HepG2 (cell line): ENCODE measurements around the gene RBM47. TPM values are rescaled to one million over a fixed set of nuclear protein-coding genes. Genes with fewer than 3 reads are reported as not detected.

Source experiments
- ATAC-seq: fragments of 200-7000 bp; cut with Tn5 transposase; 3 replicates; pipeline ENCODE4 v1.9.1; 2020; ENCODE audit warnings: mild to moderate bottlenecking, moderate library complexity
- BruUV-seq: library from RNA; stranded (reverse); fragments of 400-500 nt; replicated peaks from 2 replicates; lab custom pipeline; 2021; lab: Mats Ljungman, UMichigan
- CTCF ChIA-PET: fragments of 300-600 bp; formaldehyde crosslinking; extraction: SDS; loops from one replicate; lab custom pipeline; 2021; ENCODE audit warnings: low total read pairs, inconsistent platforms, low intra/inter-chr PET ratio; lab: Yijun Ruan, JAX
- POLR2A ChIA-PET: fragments of 350-600 bp; sonication (Branson Sonifier 250); formaldehyde crosslinking; loops from one replicate; lab custom pipeline; 2020; ENCODE audit warnings: antibody characterized with exemption, inconsistent platforms; lab: Yijun Ruan, JAX
- DNase-seq: peaks from one replicate; pipeline ENCODE4 v3.0.0-alpha.2; 2015; ENCODE audit warnings: low spot score
- FAIRE-seq: peaks from 3 replicates; lab custom pipeline; 2011; peaks lifted over from hg19 to GRCh38; lab: Jason Lieb, UNC
- H2AFZ ChIP-seq: one replicate; pipeline ENCODE4 v1.6.1; 2011; ENCODE audit warnings: low read length, inconsistent platforms
- H3K27ac ChIP-seq: fragments of 300-600 bp; 3 replicates; pipeline ENCODE4 v1.8.0; 2011; ENCODE audit warnings: mixed run types, mild to moderate bottlenecking, mixed read lengths, low read length, inconsistent platforms; ENCODE audit not compliant: insufficient read depth; ENCODE audit errors: extremely low read length
- H3K27me3 ChIP-seq, 2 experiments: fragments of 200-600 bp in 1 of 2; 2 replicates in 1 of 2; 3 replicates in 1 of 2; pipeline versions ENCODE4 v1.6.0 to v1.8.0; 2011; ENCODE audit warnings: low read length in 2 of 2, mild to moderate bottlenecking in 2 of 2, moderate library complexity in 2 of 2, inconsistent platforms in 1 of 2; ENCODE audit not compliant: insufficient read depth in 2 of 2, control insufficient read depth in 1 of 2
- H3K36me3 ChIP-seq, 2 experiments: fragments of 200-600 bp in 1 of 2; replicated peaks in 1 of 2; 2 replicates in 1 of 2; 3 replicates in 1 of 2; pipeline versions ENCODE4 v1.5.1 to v1.8.0; 2011; ENCODE audit warnings: low read length in 2 of 2, inconsistent platforms in 1 of 2; ENCODE audit not compliant: insufficient read depth in 2 of 2, control insufficient read depth in 1 of 2
- H3K4me1 ChIP-seq: 2 replicates; pipeline ENCODE4 v1.5.1; 2012; ENCODE audit warnings: low read length, inconsistent platforms; ENCODE audit not compliant: insufficient read depth
- H3K4me2 ChIP-seq: 2 replicates; pipeline ENCODE4 v1.6.0; 2011; ENCODE audit warnings: low read depth, low read length, inconsistent platforms
- H3K4me3 ChIP-seq, 3 experiments: fragments of 200-600 bp in 1 of 3; sonication (generic), shearing (Covaris generic) in 1 of 3; replicated peaks in 1 of 3; 2 replicates each; pipeline ENCODE4 v1.5.1; 2011 to 2016; ENCODE audit warnings: low read length in 3 of 3, inconsistent platforms in 2 of 3, low read depth in 2 of 3, mild to moderate bottlenecking in 2 of 3, control low read depth in 1 of 3, mixed read lengths in 1 of 3; ENCODE audit not compliant: insufficient read depth in 1 of 3
- H3K79me2 ChIP-seq: one replicate; pipeline ENCODE4 v1.6.1; 2011; ENCODE audit warnings: low read length, inconsistent platforms; ENCODE audit not compliant: insufficient read depth
- H3K9ac ChIP-seq: 2 replicates; pipeline ENCODE4 v1.6.0; 2011; ENCODE audit warnings: mild to moderate bottlenecking, low read depth, low read length, inconsistent platforms; ENCODE audit not compliant: insufficient read depth
- H3K9me3 ChIP-seq: 2 replicates; pipeline ENCODE4 v1.5.1; 2012; ENCODE audit warnings: mild to moderate bottlenecking, low read length
- H4K20me1 ChIP-seq: 2 replicates; pipeline ENCODE4 v1.6.0; 2011; ENCODE audit warnings: inconsistent platforms, mild to moderate bottlenecking, low read length, moderate library complexity; ENCODE audit not compliant: insufficient read depth
- EEA1 ChIP-seq: sonication (generic); formaldehyde crosslinking; IDR thresholded peaks from 2 replicates; pipeline ENCODE4 v1.5.1; 2020; ENCODE audit warnings: mild to moderate bottlenecking, missing genetic modification reagents, borderline replicate concordance
- KLF15 ChIP-seq: sonication (generic); formaldehyde crosslinking; IDR thresholded peaks from 2 replicates; pipeline ENCODE4 v1.8.1; 2023; ENCODE audit warnings: borderline replicate concordance, mild to moderate bottlenecking, inconsistent platforms, missing genetic modification reagents, mixed read lengths
- MED13 ChIP-seq: sonication (generic); formaldehyde crosslinking; IDR thresholded peaks from 2 replicates; pipeline ENCODE4 v1.5.0; 2020; ENCODE audit warnings: missing genetic modification reagents
- MIER2 ChIP-seq: IDR thresholded peaks from 2 replicates; pipeline ENCODE4 v1.6.1; 2016; ENCODE audit warnings: missing biosample characterization, missing genetic modification reagents
- MZF1 ChIP-seq: sonication (generic); formaldehyde crosslinking; IDR thresholded peaks from 2 replicates; pipeline ENCODE4 v1.8.1; 2023; ENCODE audit warnings: mild to moderate bottlenecking, missing genetic modification reagents, borderline replicate concordance
- XRCC5 ChIP-seq: fragments of 200-400 bp; formaldehyde crosslinking; optimal IDR thresholded peaks from 2 replicates; pipeline ENCODE3; 2017; ENCODE audit warnings: mild to moderate bottlenecking, low read length
- ZBTB3 ChIP-seq: sonication (generic); formaldehyde crosslinking; IDR thresholded peaks from 2 replicates; pipeline ENCODE4 v1.4.0; 2020; ENCODE audit warnings: low read depth, mild to moderate bottlenecking, moderate library complexity, missing genetic modification reagents, borderline replicate concordance
- ZNF124 ChIP-seq: sonication (generic); formaldehyde crosslinking; IDR thresholded peaks from 2 replicates; pipeline ENCODE4 v1.4.0; 2020; ENCODE audit warnings: missing genetic modification reagents
- ZNF280B ChIP-seq: sonication (generic); formaldehyde crosslinking; IDR thresholded peaks from 2 replicates; pipeline ENCODE4 v1.5.0; 2020; ENCODE audit warnings: missing genetic modification reagents, mild to moderate bottlenecking, borderline replicate concordance
- ZNF318 ChIP-seq: sonication (generic); formaldehyde crosslinking; IDR thresholded peaks from 2 replicates; pipeline ENCODE4 v1.4.0; 2020; ENCODE audit warnings: mild to moderate bottlenecking, missing genetic modification reagents
- ZNF552 ChIP-seq: sonication (generic); formaldehyde crosslinking; IDR thresholded peaks from 2 replicates; pipeline ENCODE4 v1.9.0; 2022; ENCODE audit warnings: missing genetic modification reagents, mild to moderate bottlenecking, borderline replicate concordance
- ZNF615 ChIP-seq: sonication (generic); formaldehyde crosslinking; IDR thresholded peaks from 2 replicates; pipeline ENCODE4 v1.5.0; 2020; ENCODE audit warnings: mild to moderate bottlenecking, missing genetic modification reagents, borderline replicate concordance
- ZNF629 ChIP-seq: sonication (generic); formaldehyde crosslinking; conservative IDR thresholded peaks from 2 replicates; pipeline ENCODE4 v1.5.0; 2020; ENCODE audit warnings: missing genetic modification reagents
- WGBS: methylation state at CpG from one replicate; pipeline ENCODE4 v1.1.6; 2017; ENCODE audit warnings: low lambda C conversion rate; 5-methylcytosine and 5-hydroxymethylcytosine counted together
- in situ Hi-C: cut with HindIII; loops from 2 replicates; pipeline ENCODE4 v1.10.0; 2017; ENCODE audit warnings: low pct_unique_long_range_greater_than_20kb; ENCODE audit not compliant: extremely low pct_ligation_motif_present
- intact Hi-C: fragments of 100-400 bp; cut with micrococcal nuclease; formaldehyde crosslinking; loops from one replicate; pipeline ENCODE4 v1.10.0; 2022; ENCODE audit not compliant: unreplicated experiment
- polyA plus RNA-seq, 8 experiments: library from polyadenylated mRNA; depleted of rRNA in 3 of 8; stranded (reverse) in 7 of 8; unstranded in 1 of 8; fragments of >200 nt; fragmentation: Illumina TruSeq in 4 of 8; extraction: Trizol in 4 of 8; gene quantifications; 2 replicates each; pipeline versions ENCODE4 v1.2.1 to v1.2.3, GENCODE V29; 2011 to 2016; ENCODE audit warnings: low read depth in 4 of 8, missing spikeins in 1 of 8, mixed read lengths in 1 of 8; ENCODE audit not compliant: insufficient read depth in 1 of 8
- total RNA-seq, 5 experiments: library from RNA; depleted of rRNA; stranded (reverse); fragments of >200 nt; fragmentation: Illumina TruSeq; extraction: Trizol; gene quantifications; 2 replicates each; pipeline ENCODE4 v1.2.3, GENCODE V29; 2016; ENCODE audit warnings: low read depth in 1 of 5

Gene RBM47
- total and polyA plus RNA-seq, 2 of the 13 experiments (the other 11 are each of a cell fraction or from before 2014, with no cell fraction given), result 1.2 to 2.5 TPM

GRCh38 chr4:40473578-40474388 lies 155.9 kb downstream of the RBM47 start:
- peak overlapping the region; percentile 35 for H2AFZ ChIP-seq
- BruUV-seq, result no TSS peak
- TF ChIP-seq MED13 (CRISPR knock-in tag) (no peak), ZNF629 (CRISPR knock-in tag) (0 out of 2 replicates have a peak, but pooled peaks have one; percentile 12), ZNF318 (no peak), XRCC5 (peak; percentile 60), ZBTB3 (0 out of 2 replicates have a peak, but pooled peaks have one; percentile 33), MIER2 (CRISPR knock-in tag) (no peak), ZNF552 (CRISPR knock-in tag) (no peak), ZNF280B (CRISPR knock-in tag) (no peak), ZNF615 (CRISPR knock-in tag) (no peak), MZF1 (CRISPR knock-in tag) (no peak), KLF15 (CRISPR knock-in tag) (no peak), EEA1 (CRISPR knock-in tag) (no peak), ZNF124 (CRISPR knock-in tag) (peak; percentile 71; the same call in 1 of the 2 replicates)

More at GRCh38 chr4:40473578-40474388, 155.9 kb downstream of the RBM47 start:
- 11% methylated on average over 9 of the region's 9 CpGs for WGBS
- H3K9ac ChIP-seq, result no peak overlapping the region
- H3K79me2 ChIP-seq, result no peaks in the 10 kb centered on the region
- no peaks in the 10 kb centered on the region for H4K20me1 ChIP-seq
- no peaks in the 10 kb centered on the region for H3K9me3 ChIP-seq
- FAIRE-seq (peak; percentile 98), ATAC-seq (peak; percentile 99), DNase-seq (peak; percentile 87)
- H3K4me2 ChIP-seq, result peak overlapping the region; percentile 77
- peak overlapping the region; percentile 57 for H3K27ac ChIP-seq
- intact Hi-C loops, result loop anchor here (5.0 kb wide), 2 partner anchors 39 to 56 kb away; no protein-coding TSS in a partner anchor
- ChIA-PET POLR2A (interaction anchor here (0.6 kb wide), 1 partner anchor 59 kb away, joined by 3 read pairs; no protein-coding TSS in a partner anchor), CTCF (no interaction called here)
- in situ Hi-C loops, result no loop called here
- peak overlapping the region; percentile 31 to 55 (median 38); a peak in 3 of 6 replicates for H3K4me3 ChIP-seq
- H3K27me3 ChIP-seq, result no peaks in the 10 kb centered on the region; a peak in 2 of 5 replicates
- peaks cover 36% of the 10 kb centered on the region for H3K4me1 ChIP-seq
- H3K36me3 ChIP-seq, result no peaks in the 10 kb centered on the region
